Keratinocyte (primary cell): ENCODE data around the gene LENG1. TPM values are rescaled to one million over a fixed set of nuclear protein-coding genes. Genes with fewer than 3 reads are reported as not detected.

ENCODE experiments used
- DNase-seq: peaks from one replicate; pipeline ENCODE4 v3.0.0-alpha.2; 2011; ENCODE audit warnings: low read depth, missing footprints, low spot score
- FAIRE-seq: peaks from 2 replicates; lab custom pipeline; 2011; peaks lifted over from hg19 to GRCh38; lab: Jason Lieb, UNC
- H2AFZ ChIP-seq: 2 replicates; pipeline ENCODE4 v1.6.0; 2012; ENCODE audit warnings: low read length, control low read depth, inconsistent platforms; ENCODE audit not compliant: control insufficient read depth
- H3K27ac ChIP-seq: 2 replicates; pipeline ENCODE4 v1.5.1; 2011; ENCODE audit warnings: low read length; ENCODE audit not compliant: control insufficient read depth, insufficient read depth
- H3K27me3 ChIP-seq: 3 replicates; pipeline ENCODE4 v1.6.0; 2011; ENCODE audit warnings: low read length; ENCODE audit not compliant: control insufficient read depth, insufficient read depth; ENCODE audit errors: extremely low read depth
- H3K36me3 ChIP-seq, 2 experiments: 2 replicates in 1 of 2; 3 replicates in 1 of 2; pipeline ENCODE4 v1.5.1; 2011; ENCODE audit warnings: low read length in 2 of 2, mild to moderate bottlenecking in 1 of 2; ENCODE audit not compliant: control insufficient read depth in 2 of 2, insufficient read depth in 2 of 2; ENCODE audit errors: extremely low read depth in 1 of 2
- H3K4me1 ChIP-seq: 3 replicates; pipeline ENCODE4 v1.5.1; 2011; ENCODE audit warnings: low read length; ENCODE audit not compliant: control insufficient read depth, insufficient read depth; ENCODE audit errors: extremely low read depth
- H3K4me2 ChIP-seq: 3 replicates; pipeline ENCODE4 v1.6.0; 2011; ENCODE audit warnings: low read depth, low read length; ENCODE audit not compliant: control insufficient read depth, insufficient read depth; ENCODE audit errors: extremely low read depth
- H3K4me3 ChIP-seq, 3 experiments: fragments of 200-600 bp in 1 of 3; sonication (generic) in 1 of 3; 2 replicates in 2 of 3; 3 replicates in 1 of 3; pipeline ENCODE4 v1.5.1; 2011 to 2016; ENCODE audit warnings: low read length in 3 of 3, mild to moderate bottlenecking in 3 of 3, control low read depth in 2 of 3, inconsistent platforms in 1 of 3, low read depth in 1 of 3, mixed read lengths in 1 of 3, mixed run types in 1 of 3, moderate library complexity in 1 of 3; ENCODE audit not compliant: control insufficient read depth in 2 of 3, insufficient read depth in 2 of 3; ENCODE audit errors: extremely low read depth in 1 of 3
- H3K79me2 ChIP-seq: 2 replicates; pipeline ENCODE4 v1.6.0; 2012; ENCODE audit warnings: low read length; ENCODE audit not compliant: control insufficient read depth, insufficient read depth
- H3K9ac ChIP-seq: 3 replicates; pipeline ENCODE4 v1.6.0; 2011; ENCODE audit warnings: low read length; ENCODE audit not compliant: control insufficient read depth, insufficient read depth; ENCODE audit errors: extremely low read depth
- H3K9me1 ChIP-seq: 3 replicates; pipeline ENCODE4 v1.6.0; 2011; ENCODE audit warnings: low read length; ENCODE audit not compliant: control insufficient read depth, insufficient read depth; ENCODE audit errors: extremely low read depth
- H3K9me3 ChIP-seq: 2 replicates; pipeline ENCODE4 v1.5.1; 2012; ENCODE audit warnings: low read depth, low read length; ENCODE audit not compliant: control insufficient read depth
- H4K20me1 ChIP-seq: 3 replicates; pipeline ENCODE4 v1.6.0; 2011; ENCODE audit warnings: low read length; ENCODE audit not compliant: control insufficient read depth, insufficient read depth; ENCODE audit errors: extremely low read depth
- CTCF ChIP-seq, 3 experiments: IDR thresholded peaks in 1 of 3; conservative IDR thresholded peaks in 1 of 3; optimal IDR thresholded peaks in 1 of 3; 2 replicates in 2 of 3; 3 replicates in 1 of 3; pipeline versions ENCODE3 to v1.5.1; 2011; ENCODE audit warnings: low read length in 3 of 3, mild to moderate bottlenecking in 3 of 3, moderate library complexity in 2 of 3, control low read depth in 1 of 3, inconsistent platforms in 1 of 3; ENCODE audit not compliant: insufficient read depth in 2 of 3; ENCODE audit errors: extremely low read depth in 1 of 3
- EZH2 ChIP-seq: IDR thresholded peaks from one replicate; pipeline ENCODE4 v1.6.1; 2012; ENCODE audit warnings: inconsistent platforms, mild to moderate bottlenecking, low read length, moderate library complexity
- dilution Hi-C: fragments of 300-500 bp; cut with MboI; formaldehyde crosslinking; loops from one replicate; pipeline ENCODE4 v1.7.0; 2020; ENCODE audit warnings: low sequenced_read_pairs; ENCODE audit not compliant: extremely low pct_ligation_motif_present
- polyA plus RNA-seq, 5 experiments: library from polyadenylated mRNA; depleted of rRNA in 3 of 5; stranded (reverse) in 3 of 5; stranded (forward) in 1 of 5; unstranded in 1 of 5; fragments of >200 nt; gene quantifications; 1 replicate in 1 of 5; 2 replicates in 3 of 5; 3 replicates in 1 of 5; pipeline versions ENCODE4 v1.2.1 to v1.2.3, GENCODE V29; 2011 to 2012; ENCODE audit warnings: missing spikeins in 2 of 5, low read depth in 1 of 5, low replicate concordance in 1 of 5

LENG1 gene
- polyA plus RNA-seq, 1 donor (not counting 4 experiments of a cell fraction or from before 2014, with no cell fraction given) = 3.4 TPM

GRCh38 chr19:54186934-54187381, 27.4 kb upstream of the LENG1 start:
- Histone ChIP-seq H3K79me2 (peaks cover 33% of the 10 kb centered on the region), H3K4me3 (no peak overlapping the region), H3K4me2 (no peak overlapping the region), H3K9ac (no peak overlapping the region), H3K9me3 (no peaks in the 10 kb centered on the region), H3K27me3 (no peaks in the 10 kb centered on the region), H3K4me1 (peaks cover 11% of the 10 kb centered on the region), H3K27ac (no peak overlapping the region), H4K20me1 (no peaks in the 10 kb centered on the region), H3K9me1 (no peaks in the 10 kb centered on the region), H2AFZ (no peak overlapping the region), H3K36me3 (peaks cover 15 to 23% of the 10 kb centered on the region in 2 experiments)
- TF ChIP-seq EZH2 (no peak), CTCF (optimal IDR thresholded peaks at IDR 0.05 in 1 of 3, IDR thresholded peaks at IDR 0.05 in 1 of 3, conservative IDR thresholded peaks at IDR 0.05 in 1 of 3; ENCODE audit: extremely low read depth in 1 of 3, insufficient read depth in 2 of 3, low read length in 3 of 3) (no peak)
- dilution Hi-C loops = no loop called here
- FAIRE-seq = no peak
- DNase-seq = no peak

- peaks cover 15 to 23% of the 10 kb centered on the region in 2 experiments for H3K36me3 ChIP-seq
- H3K27me3 ChIP-seq = no peaks in the 10 kb centered on the region
- no peaks in the 10 kb centered on the region for H4K20me1 ChIP-seq
- no peaks in the 10 kb centered on the region for H3K9me1 ChIP-seq
- TF ChIP-seq EZH2 (no peak), CTCF (optimal IDR thresholded peaks at IDR 0.05 in 1 of 3, IDR thresholded peaks at IDR 0.05 in 1 of 3, conservative IDR thresholded peaks at IDR 0.05 in 1 of 3; ENCODE audit: extremely low read depth in 1 of 3, insufficient read depth in 2 of 3, low read length in 3 of 3) (no peak)
- H3K79me2 ChIP-seq = peaks cover 27% of the 10 kb centered on the region
- no peak overlapping the region for H3K27ac ChIP-seq
- no peaks in the 10 kb centered on the region for H3K9me3 ChIP-seq
- no peak for FAIRE-seq
- no peak overlapping the region for H2AFZ ChIP-seq
- DNase-seq = no peak
- dilution Hi-C loops = no loop called here
- no peak overlapping the region for H3K4me3 ChIP-seq
- H3K4me1 ChIP-seq = peaks cover 7% of the 10 kb centered on the region
- H3K9ac ChIP-seq = no peak overlapping the region
- no peak overlapping the region for H3K4me2 ChIP-seq
Observed at GRCh38 chr19:54186351-54186750, 26.8 kb upstream of the LENG1 start.
